ENCODE data around the gene XCL2.

GRCh38 chr1:168491527-168492164, 52.2 kb downstream of the XCL2 start:
- TF ChIP-seq CTCF (IDR thresholded peaks at IDR 0.05; ENCODE audit: control extremely low read depth in 1 of 3, insufficient read depth in 1 of 3, low read depth in 1 of 3, low read length in 3 of 3) (no peak), HDAC2 (IDR thresholded peaks at IDR 0.05; ENCODE audit: borderline replicate concordance in 1 of 2, low read depth in 2 of 2, low read length in 2 of 2) (no peak), CHD1 (IDR thresholded peaks at IDR 0.05; ENCODE audit: low read depth, low read length) (no peak), RAD21 (IDR thresholded peaks at IDR 0.05 in 1 of 2, conservative IDR thresholded peaks at IDR 0.05 in 1 of 2; ENCODE audit: low read depth in 2 of 2, low read length in 2 of 2) (no peak), USF2 (IDR thresholded peaks at IDR 0.05; ENCODE audit: low read length) (no peak), CBX8 (IDR thresholded peaks at IDR 0.05; ENCODE audit: borderline replicate concordance, low read depth, low read length) (no peak), POLR2A (IDR thresholded peaks at IDR 0.05; ENCODE audit: control extremely low read depth in 1 of 2, low read depth in 2 of 2, low read length in 2 of 2) (no peak)
